Fibroblast of skin of abdomen (primary cell): ENCODE measurements around the gene PLA2G2D.

Experiments
- DNase-seq: peaks from one replicate; pipeline ENCODE4 v3.0.0-alpha.2; 2013

The PLA2G2D gene

DNA sequence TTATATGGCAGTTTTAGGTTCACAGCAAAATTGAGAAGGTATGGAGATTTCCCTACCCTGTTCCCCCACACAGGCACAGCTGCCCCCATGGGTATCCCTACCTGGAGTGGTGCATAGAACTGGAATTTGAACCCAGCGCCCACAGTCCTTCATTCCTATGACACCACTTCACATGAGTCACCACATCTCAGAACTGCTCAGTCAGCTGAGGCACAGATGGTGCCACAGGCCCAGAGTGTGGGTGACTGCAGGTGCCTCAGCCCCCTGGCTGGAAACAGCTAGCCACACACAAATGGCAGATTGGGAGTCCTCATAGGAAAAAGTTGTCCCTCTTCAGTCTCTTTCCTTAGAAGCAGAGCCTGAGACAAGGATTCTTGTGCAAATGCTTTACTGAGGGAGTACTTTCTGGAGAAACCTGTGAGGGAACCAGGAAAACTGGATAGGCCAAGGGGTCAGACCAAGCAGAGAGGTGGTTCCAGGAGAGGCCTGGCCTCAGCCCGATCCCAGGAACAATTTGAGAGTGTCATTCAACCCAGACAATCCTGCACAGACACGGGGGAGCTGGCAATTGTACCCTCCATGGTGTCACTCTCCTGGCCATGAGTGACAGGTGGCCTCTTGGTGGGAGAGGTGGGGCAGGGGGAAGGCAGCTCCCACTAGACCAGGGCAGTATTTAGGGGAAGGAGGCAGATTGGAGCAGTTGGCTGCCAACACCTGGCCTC lies 6.9 kb downstream of the PLA2G2D start:
- no peak for DNase-seq

DNA sequence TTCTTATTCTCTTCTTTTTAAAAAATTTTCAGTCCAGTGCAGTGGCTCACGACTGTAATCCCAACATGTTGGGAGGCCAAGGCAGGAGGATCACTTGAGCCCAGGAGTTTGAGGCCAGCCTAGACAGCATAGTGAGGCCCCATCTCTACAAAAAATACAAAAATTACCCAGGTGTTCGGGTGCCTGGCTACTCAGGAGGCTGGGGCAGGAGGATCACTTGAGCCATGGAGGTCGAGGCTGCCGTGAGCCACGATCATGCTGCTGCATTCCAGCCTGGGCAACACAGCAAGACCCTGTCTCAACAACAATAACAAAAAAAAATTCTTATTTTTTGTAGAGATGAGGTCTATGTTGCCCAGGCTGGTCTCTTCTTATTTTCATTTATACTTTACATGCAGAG lies 7.9 kb downstream of the PLA2G2D start:
- DNase-seq = no peak

DNA sequence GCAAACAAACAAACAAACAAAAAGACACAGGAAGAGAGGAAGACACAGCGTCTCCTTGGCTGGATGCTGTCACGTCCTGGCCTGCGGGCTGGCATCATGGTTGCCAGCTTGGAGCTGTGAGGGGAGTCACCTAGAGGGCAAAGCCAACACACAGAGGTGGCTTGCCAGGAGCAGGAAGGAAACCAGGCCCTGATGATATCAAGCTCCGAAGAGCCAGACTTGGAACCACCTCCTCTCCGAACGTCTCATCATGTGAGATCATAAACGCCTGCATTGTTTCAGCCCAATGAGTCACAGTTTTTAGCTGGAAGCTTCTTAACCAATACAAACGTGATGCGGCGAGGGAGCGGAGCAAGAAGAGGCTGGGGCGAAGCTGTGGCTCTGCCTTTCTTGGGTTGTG lies 8.7 kb downstream of the PLA2G2D start:
- peak; percentile 10 for DNase-seq

DNA sequence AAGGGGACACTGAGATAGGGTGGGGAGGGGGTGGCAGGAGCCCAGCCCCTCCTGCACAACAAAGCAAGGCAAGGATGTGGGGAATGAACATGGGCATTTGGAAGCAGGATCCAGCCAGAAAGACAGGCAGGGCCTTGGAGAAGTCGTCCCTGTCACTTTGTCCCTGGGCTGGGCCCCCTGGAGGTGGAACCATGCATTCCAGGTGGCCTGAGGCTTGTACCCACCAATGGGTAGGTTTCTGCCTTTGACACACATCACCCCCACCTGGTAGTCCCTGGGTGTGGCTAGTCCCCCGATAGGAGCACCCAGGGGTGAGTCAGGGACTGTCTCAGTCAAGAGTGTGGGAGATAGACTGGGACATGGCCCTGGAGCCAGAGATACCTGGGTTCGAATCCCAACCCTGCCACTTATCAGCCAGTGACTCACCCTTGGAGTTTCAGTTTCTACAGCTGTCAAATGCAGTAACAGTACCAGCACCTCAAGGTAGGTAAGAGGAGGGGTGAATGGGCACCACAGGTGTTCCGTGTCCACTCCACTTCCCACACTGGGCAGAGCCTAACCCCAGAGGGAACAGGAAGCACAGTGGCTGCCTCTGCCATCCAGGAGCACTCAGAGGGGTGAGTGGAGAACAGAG lies 10.0 kb downstream of the PLA2G2D start:
- DNase-seq = no peak

DNA sequence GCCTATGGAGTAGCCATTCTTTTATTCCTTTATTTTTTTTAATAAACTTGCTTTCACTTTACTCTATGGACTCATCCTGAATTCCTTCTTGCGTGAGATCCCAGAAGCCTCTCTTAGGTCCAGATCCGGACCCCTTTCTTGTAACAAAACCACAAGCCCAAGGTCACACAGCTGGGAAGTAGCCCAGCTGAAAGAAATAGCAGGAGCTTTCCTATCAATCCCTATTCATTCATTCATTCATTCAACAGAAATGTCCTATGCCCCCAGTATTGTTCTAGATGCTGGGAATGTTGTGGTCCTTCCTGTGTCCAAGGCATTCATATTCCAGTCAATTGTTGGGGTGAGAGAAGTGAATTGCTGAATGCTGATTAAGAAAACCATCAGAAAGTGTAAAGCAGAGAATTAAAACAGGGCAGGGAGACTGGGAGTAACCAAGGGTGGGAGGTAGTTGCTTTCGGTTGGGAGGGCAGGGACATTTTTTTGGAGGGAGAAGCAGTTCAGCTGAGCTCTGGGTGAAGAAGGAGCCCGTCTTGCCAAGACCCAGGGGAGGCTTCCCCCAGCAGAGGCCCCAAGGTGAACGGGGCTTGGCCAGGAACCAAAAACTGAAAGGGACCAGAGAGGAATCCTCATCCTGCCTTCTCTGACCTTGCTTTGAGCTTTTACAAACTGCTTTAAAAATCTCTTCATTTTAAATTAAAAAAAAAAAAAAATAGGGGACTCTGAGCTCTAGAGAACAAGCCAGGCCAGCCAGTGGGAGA lies 10.8 kb downstream of the PLA2G2D start:
- no peak for DNase-seq

DNA sequence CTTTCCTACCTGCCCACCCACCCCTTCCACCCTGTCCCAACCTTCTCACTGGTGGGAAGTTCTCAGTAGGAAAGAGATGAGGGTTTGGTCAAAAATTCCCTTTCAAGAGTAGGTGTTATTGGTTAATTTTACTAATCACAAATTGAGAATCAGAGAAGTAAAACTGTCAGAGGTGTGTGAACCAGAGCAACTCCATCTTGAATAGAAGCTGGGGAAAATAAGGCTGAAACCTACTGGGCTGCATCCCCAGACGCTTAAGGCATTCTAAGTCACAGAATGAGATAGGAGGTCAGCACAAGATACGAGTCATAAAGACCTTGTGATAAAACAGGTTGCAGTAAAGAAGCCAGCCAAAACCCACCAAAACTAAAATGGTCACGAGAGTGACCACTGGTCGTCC lies 11.5 kb downstream of the PLA2G2D start:
- DNase-seq = no peak

DNA sequence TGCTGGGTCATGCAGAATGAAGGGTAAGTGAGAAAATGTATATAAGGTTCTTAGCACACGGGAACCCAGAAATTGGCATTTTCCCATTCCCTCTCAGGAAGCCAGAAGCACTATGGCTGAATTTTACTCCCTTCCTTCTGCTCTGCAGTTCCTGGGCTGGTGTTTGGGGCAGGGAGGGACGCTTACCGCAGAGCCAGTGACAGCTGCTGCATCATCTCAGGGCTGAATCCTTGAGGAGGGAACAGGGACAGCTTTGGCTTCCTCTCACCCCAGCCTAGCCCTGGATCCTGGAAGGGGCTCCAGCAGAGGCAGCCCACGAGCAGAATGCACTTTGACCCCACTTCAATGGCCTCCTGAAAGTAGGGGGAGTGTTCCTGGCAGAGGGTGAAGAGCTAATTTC lies 12.0 kb downstream of the PLA2G2D start:
- DNase-seq = no peak

DNA sequence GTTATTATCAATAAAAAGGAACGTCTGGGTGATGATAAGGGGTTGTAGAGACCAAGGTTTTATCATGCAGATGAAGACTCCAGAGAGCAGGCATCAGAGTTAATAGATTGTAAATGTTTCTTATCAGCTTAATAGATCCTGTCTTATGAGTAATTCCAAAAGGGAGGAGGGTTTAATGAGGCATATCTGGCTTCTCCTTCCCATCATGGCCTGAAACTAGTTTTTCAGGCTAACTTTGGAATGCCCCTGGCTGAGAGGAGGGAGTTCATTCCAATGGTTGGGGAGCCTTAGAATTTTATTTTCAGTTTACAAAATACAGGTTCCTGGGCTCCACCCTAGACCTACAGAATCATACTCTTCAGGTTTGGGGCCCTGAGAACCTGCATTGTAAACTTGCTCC lies 13.5 kb downstream of the PLA2G2D start:
- DNase-seq = no peak

DNA sequence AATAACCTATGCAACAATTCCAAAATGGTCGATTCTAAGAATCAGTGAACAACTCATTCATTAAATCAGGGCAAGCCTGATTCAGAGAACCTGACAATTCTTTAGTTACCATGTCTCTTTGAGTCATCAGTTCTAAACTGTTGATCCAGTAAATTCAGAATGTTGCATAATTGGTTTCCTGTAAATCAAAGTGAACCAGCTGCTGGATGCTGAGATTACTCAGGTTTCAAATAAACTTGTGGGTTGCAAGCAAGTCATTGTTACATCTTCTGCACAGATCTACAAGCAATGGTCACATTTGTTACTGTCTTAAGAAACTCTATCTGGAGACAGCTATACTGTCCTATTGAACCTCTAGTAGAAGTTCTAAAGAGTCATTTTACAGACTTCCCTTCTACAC lies 16.5 kb downstream of the PLA2G2D start:
- peak; percentile 58 for DNase-seq

DNA sequence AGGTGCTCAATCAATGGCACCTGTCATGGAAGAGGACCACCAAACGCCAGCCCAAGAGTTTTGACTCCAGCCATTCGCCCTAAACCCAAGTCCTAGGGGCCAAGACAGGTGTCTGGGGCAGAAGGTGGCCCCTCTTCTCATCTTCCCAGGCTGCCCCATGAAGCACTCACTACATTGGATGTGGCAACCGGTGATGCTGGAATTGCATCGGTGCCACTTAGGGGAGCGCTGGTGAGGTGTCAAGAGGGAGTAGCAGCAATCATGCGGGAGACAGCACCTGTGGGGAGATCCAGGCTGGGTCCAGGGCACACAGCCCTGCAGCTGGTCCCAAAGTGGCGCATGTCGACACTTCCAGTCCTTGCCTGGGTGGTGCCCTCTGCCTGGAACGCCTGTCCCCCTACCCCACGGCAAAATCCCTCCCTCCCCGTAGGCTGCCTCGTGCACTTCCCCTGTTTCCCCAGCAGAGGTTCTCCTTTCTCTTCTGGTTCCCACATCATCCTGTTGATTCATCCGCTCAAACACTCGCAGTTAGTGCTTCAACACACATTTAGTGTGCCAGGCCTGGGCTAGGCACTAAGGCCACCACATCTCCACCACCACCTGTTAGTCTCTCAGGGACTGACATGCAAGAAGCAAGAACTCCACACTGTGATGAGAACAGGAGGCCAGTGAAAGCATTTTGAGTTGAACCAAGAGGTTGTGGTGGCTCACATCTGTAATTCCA lies 18.5 kb downstream of the PLA2G2D start:
- DNase-seq = peak; percentile 39

DNA sequence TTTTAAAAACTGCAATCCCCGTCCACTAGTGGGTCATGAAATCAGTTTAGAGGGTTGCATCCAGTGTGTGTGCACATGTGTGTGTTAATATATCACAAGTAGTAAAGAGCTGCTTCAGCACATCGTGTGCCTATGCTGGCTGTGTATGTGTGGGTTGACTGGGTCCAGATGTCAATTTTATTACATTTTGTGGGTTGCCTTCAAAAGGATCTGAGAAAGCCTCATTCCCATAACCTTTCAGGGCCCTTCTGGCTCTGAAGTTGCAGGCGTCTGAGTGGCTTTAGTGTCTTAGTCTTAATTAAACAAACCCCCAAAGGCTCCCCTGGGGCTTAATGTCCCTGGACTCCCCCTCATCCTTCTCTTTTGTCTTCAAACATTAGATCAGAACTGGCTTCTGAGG lies 19.8 kb downstream of the PLA2G2D start:
- no peak for DNase-seq

DNA sequence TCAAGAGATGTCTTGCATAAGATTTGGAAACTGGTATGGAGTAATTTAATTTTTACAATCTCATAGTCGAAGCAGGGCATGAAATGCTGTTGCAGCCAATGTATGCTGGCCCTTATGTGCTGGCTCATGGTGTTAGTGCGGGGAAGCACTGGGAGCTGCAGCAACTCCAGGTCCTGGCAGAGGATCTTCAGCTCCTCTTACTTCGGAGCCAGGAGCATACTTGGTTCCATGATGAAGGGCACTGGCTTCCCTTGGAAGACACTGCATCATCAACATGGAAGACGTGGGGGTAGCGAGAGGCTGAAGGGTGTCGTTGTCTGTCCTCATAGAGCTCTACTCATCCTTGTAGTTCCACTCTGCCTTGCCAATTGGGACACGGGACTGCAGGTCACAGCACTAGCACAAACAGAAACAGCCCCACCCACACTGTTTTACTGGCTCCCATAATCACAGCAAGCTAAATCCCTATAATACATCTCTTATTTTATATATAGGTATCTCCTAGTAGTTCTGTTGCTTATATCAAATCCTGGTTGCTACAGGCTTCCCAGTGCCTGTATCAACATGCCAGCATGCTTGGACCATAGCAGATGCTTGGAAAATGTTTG lies 22.4 kb downstream of the PLA2G2D start:
- DNase-seq = no peak

DNA sequence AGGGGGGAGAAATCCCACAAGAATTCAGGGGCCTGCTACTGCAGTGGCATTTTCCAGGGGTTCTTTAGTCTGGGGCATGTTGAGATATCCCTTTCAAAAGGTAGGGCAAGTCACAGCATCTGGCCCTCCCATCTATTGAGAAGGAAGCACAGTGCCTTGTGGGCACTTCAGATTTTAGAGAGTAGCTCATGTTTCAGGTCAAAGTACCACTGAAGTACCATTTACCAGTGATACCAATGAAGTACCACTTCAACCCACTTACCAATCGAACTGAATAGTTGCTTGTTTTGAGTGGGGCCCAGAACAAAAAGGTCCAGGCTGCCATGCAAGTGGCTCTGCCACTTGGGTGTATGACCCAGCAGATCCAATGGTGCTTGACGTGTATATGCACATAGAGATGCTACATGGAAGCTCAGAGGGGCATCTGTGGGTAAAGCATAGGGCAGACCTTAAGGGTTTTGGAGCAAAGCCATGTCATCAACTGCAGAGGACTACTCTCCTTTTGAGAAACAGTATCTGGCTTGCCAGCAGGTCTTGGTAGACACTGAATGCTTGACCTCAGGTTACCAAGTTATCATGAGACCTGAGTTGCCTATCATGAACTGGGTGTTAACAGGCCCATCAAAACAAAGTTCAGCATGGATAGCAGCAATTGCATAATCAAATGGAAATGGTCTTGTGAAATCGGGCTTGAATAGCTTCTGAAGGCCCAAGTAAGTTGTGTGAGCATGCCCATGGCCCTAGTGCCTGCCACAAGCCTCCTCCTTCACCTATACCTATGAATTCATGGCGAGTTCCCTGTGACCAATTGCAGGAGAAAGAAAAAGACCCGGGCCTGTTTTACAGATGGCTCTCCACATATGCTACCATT lies 23.5 kb downstream of the PLA2G2D start:
- DNase-seq = no peak

DNA sequence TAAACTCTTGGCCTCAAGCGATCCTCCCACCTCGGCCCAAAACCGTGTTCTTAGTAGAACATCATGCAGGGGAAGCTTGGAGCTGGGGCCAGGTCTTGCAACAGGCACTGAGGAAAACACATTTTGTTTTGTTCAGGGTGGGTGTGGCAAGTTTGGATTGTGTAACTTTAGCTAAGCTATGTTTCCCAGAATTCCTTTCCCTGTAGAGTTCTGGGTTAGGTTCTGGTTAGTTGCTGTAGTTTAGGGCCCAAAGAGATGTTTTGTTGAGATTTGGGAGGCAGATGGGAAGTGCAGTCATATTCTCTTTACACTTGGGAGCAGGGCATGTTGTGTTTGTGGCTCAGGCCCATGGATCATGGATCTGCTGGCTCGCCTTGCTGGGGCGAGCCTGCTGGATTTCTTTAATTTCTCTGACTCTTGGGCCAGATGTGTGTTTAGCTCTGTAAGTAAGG lies 25.4 kb downstream of the PLA2G2D start:
- no peak for DNase-seq

DNA sequence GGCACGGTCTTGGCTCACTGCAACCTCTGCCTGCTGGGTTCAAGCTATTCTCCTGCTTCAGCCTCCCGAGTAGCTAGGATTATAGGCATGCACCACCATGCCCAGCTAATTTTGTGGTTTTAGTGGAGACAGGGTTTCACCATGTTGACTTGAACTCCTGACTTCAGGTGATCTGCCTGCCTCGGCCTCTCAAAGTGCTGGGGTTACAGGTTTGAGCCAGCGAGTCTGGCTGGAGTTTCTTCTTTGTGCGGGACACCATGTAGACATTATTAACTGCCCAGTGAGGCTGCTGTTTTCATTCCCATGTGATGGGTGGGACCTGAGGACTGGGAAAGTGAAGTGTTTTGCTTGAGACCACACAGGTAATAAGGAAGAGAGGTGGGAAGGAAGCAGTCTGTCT lies 26.0 kb downstream of the PLA2G2D start:
- DNase-seq = no peak

DNA sequence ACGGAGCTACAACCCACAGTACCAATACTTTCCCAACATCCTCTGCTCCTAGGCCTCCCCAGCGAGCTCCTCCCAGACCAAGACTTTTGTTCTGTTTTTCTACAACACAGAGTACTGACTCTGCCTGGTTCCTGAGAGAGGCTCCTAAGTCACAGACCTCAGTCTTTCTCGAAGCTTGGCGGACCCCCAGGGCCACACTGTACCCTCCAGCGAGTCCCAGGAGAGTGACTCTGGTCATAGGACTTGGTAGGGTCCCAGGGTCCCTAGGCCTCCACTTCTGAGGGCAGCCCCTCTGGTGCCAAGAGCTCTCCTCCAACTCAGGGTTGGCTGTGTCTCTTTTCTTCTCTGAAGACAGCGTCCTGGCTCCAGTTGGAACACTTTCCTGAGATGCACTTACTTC lies 28.7 kb downstream of the PLA2G2D start:
- no peak for DNase-seq

DNA sequence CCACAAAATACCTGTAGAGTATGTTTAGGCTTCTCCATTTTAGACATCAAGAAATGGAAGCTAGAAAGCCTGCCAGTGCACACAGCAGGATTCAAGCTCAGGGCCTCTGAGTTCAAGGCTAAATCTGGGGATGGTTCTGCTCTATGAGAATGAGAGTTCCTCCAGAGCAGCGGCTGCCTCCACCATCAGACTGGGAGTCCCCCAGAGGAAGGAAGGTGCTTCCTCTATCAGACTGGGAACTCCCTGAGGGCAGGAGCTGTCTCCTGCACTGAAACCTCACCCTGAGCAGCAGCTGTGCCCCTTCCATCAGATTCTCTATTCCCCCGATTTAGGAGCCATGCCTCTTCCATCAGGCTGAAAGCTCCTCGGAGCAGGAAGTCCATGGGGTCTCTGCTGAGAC lies 29.2 kb downstream of the PLA2G2D start:
- DNase-seq = no peak

DNA sequence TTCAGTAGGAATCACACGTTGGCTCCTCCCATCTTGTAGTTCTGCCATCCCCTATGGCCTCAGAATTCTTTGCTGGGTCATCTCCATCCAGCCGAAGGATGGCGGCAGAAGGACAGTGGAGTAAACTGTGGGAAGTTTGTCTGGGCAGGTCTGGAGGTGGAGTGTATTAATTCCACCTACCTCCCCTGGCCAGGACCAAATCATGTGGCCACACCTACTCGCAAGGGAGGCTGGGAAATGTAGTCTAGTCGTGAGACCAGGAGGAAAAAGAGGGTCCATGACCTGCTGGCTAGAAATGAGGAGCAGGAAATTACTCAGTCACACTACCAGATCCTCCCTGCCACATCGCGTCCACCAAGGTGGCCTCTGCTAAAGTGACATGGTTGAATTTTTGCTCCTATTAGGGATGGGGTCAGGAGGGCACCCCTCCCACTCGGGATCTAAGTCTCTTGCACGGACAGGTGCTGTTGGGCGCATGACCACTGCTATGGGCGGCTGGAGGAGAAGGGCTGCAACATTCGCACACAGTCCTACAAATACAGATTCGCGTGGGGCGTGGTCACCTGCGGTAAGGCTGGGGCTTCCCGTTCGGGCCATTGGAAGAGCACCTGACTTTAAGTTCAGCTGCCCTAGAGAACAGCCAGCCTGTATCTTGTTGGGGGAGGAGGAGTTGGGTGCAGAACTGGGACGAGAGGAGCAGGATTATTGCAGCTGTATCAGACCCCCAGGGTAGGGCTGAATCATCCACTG lies 29.8 kb downstream of the PLA2G2D start:
- no peak for DNase-seq

DNA sequence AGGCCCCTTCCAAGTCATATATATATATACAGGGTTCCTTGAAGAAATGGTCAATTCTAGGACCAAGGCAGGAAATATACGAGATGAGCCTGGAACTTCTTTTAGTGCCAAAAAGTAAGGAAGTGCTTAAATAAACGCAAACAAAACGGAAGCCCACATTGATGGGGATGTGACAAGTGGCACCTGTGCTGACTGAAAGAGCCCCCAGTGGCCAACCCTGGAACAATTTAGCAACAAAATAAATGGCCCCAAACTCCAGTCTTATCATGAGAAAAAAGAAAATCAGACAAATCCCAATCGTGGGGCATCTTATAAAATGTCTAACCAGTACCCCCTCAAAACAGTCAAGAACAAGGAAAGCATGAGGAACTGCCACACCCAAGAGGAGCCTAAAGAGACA lies 31.7 kb downstream of the PLA2G2D start:
- no peak for DNase-seq

DNA sequence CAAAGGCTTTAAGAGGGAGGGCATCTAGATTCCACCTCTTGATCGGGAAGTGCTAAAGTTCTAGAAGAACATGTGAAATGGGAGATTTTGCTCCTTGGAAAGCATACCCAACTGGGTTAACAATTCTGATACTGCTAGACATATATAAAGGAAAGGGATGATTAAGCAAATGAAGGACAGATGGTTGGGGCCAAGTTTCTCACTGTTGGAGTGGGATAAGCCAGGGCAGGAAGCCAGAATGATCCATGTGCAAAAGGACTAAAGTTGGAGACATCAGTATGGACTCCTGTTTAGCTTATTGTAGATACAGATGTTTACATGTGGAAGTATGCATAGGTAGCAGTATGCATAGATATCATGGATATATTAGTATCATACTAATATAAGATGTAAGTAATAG lies 32.5 kb downstream of the PLA2G2D start:
- DNase-seq = peak; percentile 6
